ENCODE measurements around the gene CA9. TPM values are rescaled to one million over a fixed set of nuclear protein-coding genes. Genes with fewer than 3 reads are reported as not detected.

CA9 gene
- total RNA-seq, 1 donor = 0.45 TPM

DNA sequence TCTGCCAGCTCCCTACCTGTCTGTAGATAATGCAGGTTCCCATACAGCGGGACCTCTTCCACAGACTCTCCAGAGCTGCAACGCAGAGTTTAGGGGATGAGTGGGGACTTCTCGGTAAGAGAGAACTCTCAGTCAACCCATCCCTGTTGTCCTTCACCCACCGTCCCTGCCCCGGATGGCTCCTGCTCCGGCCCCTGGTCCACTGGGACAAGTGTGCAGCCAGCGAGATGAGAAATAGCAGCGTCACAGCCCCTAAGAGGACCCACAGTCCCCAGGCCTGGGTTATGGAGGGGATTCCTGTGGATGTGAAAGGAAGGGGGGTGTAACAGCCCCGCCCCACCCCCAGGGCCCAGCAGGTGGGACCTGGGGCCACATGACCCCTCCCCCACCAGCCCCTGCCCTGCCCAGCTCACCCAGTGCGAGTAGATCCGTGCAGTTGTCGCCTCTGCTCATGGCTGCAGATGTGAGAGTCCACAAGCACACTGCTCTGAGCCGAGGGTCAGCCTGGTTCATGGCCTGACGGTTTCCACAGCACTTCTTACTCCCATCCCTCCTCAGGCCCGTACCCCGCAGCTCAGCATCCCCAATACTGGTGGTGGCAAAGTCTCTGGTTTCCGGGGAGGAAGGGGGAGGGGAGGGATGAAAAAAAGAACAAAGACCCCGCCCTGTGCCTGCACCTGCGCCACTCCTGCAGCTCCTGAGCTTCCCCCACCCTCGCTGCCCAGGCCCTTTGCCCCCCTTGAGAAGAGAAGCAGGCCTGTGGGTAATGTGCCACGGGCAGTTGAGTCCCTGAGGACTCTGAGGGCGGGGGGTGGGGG is 23.2 kb upstream of the CA9 start, which contains the start of gene SIT1:
Gene SIT1 (minus strand): TSS at position 591 of the 818 bp plus-strand sequence. CDS start 78 bp downstream, at position 513.
- peak within 1 kb of the TSS; percentile 25 for H3K4me3 ChIP-seq (ENCODE audit: low read depth, low read length)
- TF ChIP-seq, protein P1, sequence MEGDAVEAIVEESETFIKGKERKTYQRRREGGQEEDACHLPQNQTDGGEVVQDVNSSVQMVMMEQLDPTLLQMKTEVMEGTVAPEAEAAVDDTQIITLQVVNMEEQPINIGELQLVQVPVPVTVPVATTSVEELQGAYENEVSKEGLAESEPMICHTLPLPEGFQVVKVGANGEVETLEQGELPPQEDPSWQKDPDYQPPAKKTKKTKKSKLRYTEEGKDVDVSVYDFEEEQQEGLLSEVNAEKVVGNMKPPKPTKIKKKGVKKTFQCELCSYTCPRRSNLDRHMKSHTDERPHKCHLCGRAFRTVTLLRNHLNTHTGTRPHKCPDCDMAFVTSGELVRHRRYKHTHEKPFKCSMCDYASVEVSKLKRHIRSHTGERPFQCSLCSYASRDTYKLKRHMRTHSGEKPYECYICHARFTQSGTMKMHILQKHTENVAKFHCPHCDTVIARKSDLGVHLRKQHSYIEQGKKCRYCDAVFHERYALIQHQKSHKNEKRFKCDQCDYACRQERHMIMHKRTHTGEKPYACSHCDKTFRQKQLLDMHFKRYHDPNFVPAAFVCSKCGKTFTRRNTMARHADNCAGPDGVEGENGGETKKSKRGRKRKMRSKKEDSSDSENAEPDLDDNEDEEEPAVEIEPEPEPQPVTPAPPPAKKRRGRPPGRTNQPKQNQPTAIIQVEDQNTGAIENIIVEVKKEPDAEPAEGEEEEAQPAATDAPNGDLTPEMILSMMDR (IDR thresholded peaks at IDR 0.05; ENCODE audit: insufficient read depth, low read length) = no peak
- DNase-seq (ENCODE audit: low read depth) = no peak

DNA sequence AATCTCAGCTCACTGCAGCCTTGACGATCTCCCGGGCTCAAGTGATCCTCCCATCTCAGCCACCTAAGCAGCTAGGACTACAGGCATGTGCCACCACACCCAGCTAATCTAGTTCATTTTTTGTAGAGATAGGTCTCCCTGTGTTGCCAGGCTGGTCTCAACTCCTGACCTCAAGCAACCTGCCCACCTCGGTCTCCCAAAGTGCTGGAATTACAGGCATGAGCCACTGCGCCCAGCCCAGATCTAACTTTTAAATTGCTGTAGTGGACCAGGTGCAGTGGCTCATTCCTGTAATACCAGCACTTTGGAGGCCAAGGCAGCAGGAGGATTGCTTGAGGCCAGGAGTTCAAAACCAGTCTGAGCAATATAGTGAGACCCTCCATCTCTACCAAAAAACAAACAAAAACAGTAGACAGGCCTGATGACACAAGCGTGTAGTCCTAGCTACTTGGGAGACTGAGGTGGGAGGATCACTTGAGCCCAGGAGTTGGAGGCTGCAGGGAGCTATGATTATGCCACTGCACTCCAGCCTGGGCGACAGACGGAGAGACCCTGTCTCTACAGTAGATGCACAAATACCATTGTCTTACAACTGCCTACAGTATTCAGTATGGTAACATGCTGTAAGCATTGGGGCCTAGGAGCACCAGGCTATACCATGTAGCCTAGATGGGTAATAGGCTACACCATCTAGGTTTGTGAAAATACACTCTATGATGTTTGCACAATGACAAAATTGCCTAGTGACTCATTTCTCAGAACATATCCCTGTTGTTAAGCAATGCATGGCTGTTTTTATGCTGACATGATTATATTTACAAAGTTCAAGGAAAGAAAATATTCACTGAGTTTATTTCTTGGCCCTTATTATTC is 21.5 kb upstream of the CA9 start:
- no peak overlapping the region for H3K4me3 ChIP-seq (ENCODE audit: low read depth, low read length)
- TF ChIP-seq, protein P1 (IDR thresholded peaks at IDR 0.05; ENCODE audit: insufficient read depth, low read length) = no peak
- peak; percentile 52 for DNase-seq (ENCODE audit: low read depth)

DNA sequence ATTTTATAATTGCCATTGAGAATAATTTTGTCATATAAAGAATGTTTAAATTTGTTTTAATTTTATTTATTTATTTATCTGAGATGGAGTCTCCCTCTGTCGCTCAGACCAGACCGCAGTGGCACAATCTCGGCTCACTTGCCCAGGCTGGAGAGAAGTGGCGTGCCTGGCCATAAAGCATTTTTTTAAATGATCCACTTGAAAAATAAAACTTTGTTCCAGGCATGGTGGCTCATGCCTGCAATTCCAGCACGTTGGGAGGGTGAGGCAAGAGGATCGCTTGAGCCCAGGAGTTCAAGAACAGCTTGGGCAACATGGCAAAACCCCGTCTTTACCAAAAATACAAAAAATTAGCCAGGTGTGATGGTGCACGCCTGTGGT is 20.9 kb upstream of the CA9 start:
- no peak for DNase-seq (ENCODE audit: low read depth)

DNA sequence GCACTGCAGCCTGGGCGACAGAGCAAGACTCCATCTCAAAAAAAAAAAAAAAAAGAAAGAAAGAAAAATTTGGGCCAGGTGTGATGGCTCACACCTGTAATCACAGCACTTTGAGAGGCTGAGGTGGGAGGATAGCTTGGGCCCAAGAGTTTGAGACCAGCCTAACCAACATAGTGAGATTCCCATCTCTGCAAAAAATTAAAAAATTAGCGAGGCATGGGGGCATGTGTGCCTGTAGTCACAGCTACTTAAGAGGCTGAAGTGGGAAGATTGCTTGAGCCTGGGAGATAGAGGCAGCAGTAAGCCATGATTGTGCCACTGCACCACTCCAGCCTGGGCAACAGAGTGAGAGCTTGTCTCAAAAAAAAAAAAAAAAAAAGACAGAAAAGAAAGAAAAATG is 20.1 kb upstream of the CA9 start:
- no peak for DNase-seq (ENCODE audit: low read depth)
- TF ChIP-seq, protein P1 (IDR thresholded peaks at IDR 0.05; ENCODE audit: insufficient read depth, low read length) = no peak
- H3K4me3 ChIP-seq (ENCODE audit: low read depth, low read length) = no peak overlapping the region

More for the DNA sequence above, 20.9 kb upstream of the CA9 start:
- TF ChIP-seq, protein P1 (IDR thresholded peaks at IDR 0.05; ENCODE audit: insufficient read depth, low read length) = no peak
- no peak overlapping the region for H3K4me3 ChIP-seq (ENCODE audit: low read depth, low read length)

- TF ChIP-seq, protein P1 (IDR thresholded peaks at IDR 0.05; ENCODE audit: insufficient read depth, low read length) = no peak
- H3K4me3 ChIP-seq (ENCODE audit: low read depth, low read length) = no peak overlapping the region
- no peak for DNase-seq (ENCODE audit: low read depth)
Observed at GRCh38 chr9:35656348-35656747, 17.4 kb upstream of the CA9 start.

GRCh38 chr9:35656831-35657545 is 16.7 kb upstream of the CA9 start:
- peak; percentile 73 for DNase-seq (ENCODE audit: low read depth)
- TF ChIP-seq, protein P1 (IDR thresholded peaks at IDR 0.05; ENCODE audit: insufficient read depth, low read length) = no peak
- peak overlapping the region; percentile 44 for H3K4me3 ChIP-seq (ENCODE audit: low read depth, low read length)

Measured in fibroblast of the aortic adventitia (primary cell).